ENCODE measurements around the gene ZNF428.

GRCh38 chr19:43575955-43576878 is 43.2 kb downstream of the ZNF428 start:
- TF ChIP-seq CTCF (conservative IDR thresholded peaks at IDR 0.05 in 1 of 2, IDR thresholded peaks at IDR 0.05 in 1 of 2; ENCODE audit: extremely low read depth in 1 of 2, insufficient read depth in 1 of 2, low read depth in 1 of 2, low read length in 2 of 2) (no peak), EZH2 (IDR thresholded peaks at IDR 0.05; ENCODE audit: borderline replicate concordance, low read length) (no peak)

Data from mammary epithelial cell (primary cell).